Activated CD4-positive, CD25-positive, alpha-beta regulatory T cell treated with anti-CD3 and anti-CD28 coated beads, Interleukin-2, amount 50 U/mL, for 72 hours (primary cell): ENCODE data around the gene ETV4.
A peak's percentile ranks its signal among the peaks of the same experiment; 100 is the strongest.
"Not testable (repeated sequence)": the region's sequence is repeated elsewhere in the genome, so short reads cannot be mapped to it uniquely, and the experiment has no call there.

Source experiments
- DNase-seq: peaks from one replicate; pipeline ENCODE4 v3.0.0; 2021

Gene ETV4

GRCh38 chr17:43509440-43509839 lies 36.7 kb downstream of the ETV4 start:
- DNase-seq, result not testable (repeated sequence)

GRCh38 chr17:43490621-43491020 lies 55.5 kb downstream of the ETV4 start:
- DNase-seq, result no peak

GRCh38 chr17:43483674-43484551 lies 62.2 kb downstream of the ETV4 start, which contains the start of gene DHX8:
TSS of gene DHX8 (plus strand) at chr17:43483975. CDS start at chr17:43484038, 63 bp downstream.
- DNase-seq, result peak; percentile 99

GRCh38 chr17:43482103-43483012 lies 63.8 kb downstream of the ETV4 start:
- DNase-seq, result no peak

GRCh38 chr17:43479948-43480347 lies 66.2 kb downstream of the ETV4 start:
- DNase-seq, result no peak
